K562 (cell line): ENCODE data around the gene ANKH. TPM values are rescaled to one million over a fixed set of nuclear protein-coding genes. Genes with fewer than 3 reads are reported as not detected.

ENCODE experiments used
- ATF3 ChIP-seq, 2 experiments: fragments of 450-650 bp in 1 of 2; sonication (generic) in 1 of 2; formaldehyde crosslinking in 1 of 2; IDR thresholded peaks in 1 of 2; conservative IDR thresholded peaks in 1 of 2; 2 replicates each; pipeline versions ENCODE4 v1.6.1 to v1.8.1; 2016 to 2023; ENCODE audit warnings: mild to moderate bottlenecking in 2 of 2, moderate library complexity in 2 of 2, inconsistent platforms in 1 of 2, missing genetic modification reagents in 1 of 2
- BRD9 ChIP-seq: fragments of 450-650 bp; IDR thresholded peaks from 2 replicates; pipeline ENCODE4 v1.6.1; 2018; ENCODE audit warnings: low read depth; ENCODE audit not compliant: partially characterized antibody
- CAMTA2 ChIP-seq: fragments of 250-450 bp; sonication (Bioruptor Pico); conservative IDR thresholded peaks from 2 replicates; pipeline ENCODE4 v1.5.1; 2022
- CREB1 ChIP-seq, 2 experiments: sonication (generic) in 1 of 2; formaldehyde crosslinking in 1 of 2; IDR thresholded peaks; 2 replicates each; pipeline versions ENCODE4 v1.6.1 to v1.8.0; 2012 to 2022; ENCODE audit warnings: inconsistent platforms in 1 of 2, mild to moderate bottlenecking in 1 of 2, missing genetic modification reagents in 1 of 2, moderate library complexity in 1 of 2
- DACH1 ChIP-seq: fragments of 450-650 bp; IDR thresholded peaks from 2 replicates; pipeline ENCODE4 v1.6.1; 2018; ENCODE audit not compliant: partially characterized antibody
- ETV5 ChIP-seq: sonication (generic); formaldehyde crosslinking; IDR thresholded peaks from 2 replicates; pipeline ENCODE4 v1.4.0; 2020; ENCODE audit warnings: low read depth, mild to moderate bottlenecking, missing genetic modification reagents
- FOXM1 ChIP-seq, 2 experiments: fragments of 450-650 bp in 1 of 2; sonication (generic) in 1 of 2; formaldehyde crosslinking in 1 of 2; IDR thresholded peaks; 2 replicates each; pipeline versions ENCODE4 v1.6.1 to v1.9.0; 2017 to 2022; ENCODE audit warnings: low read depth in 2 of 2, mild to moderate bottlenecking in 2 of 2, missing genetic modification reagents in 1 of 2, moderate library complexity in 1 of 2
- HEY1 ChIP-seq: fragments of 250-450 bp; sonication (Bioruptor Pico); IDR thresholded peaks from 2 replicates; pipeline ENCODE4 v1.5.0; 2020; ENCODE audit warnings: mild to moderate bottlenecking, moderate library complexity, borderline replicate concordance
- KHSRP ChIP-seq: fragments of 450-650 bp; IDR thresholded peaks from 2 replicates; pipeline ENCODE4 v1.6.1; 2017
- RB1 ChIP-seq: fragments of 450-650 bp; IDR thresholded peaks from 2 replicates; pipeline ENCODE4 v1.6.1; 2017; ENCODE audit warnings: low read depth, mild to moderate bottlenecking
- RBM22 ChIP-seq: fragments of 200-400 bp; formaldehyde crosslinking; IDR thresholded peaks from 2 replicates; pipeline ENCODE4 v1.6.1; 2018; ENCODE audit warnings: low read length, low read depth; ENCODE audit not compliant: poor library complexity, severe bottlenecking
- SUPT5H ChIP-seq: fragments of 450-650 bp; IDR thresholded peaks from 2 replicates; pipeline ENCODE4 v1.6.1; 2016
- TEAD1 ChIP-seq, 2 experiments: fragments of 450-650 bp in 1 of 2; sonication (generic) in 1 of 2; formaldehyde crosslinking; IDR thresholded peaks; 2 replicates each; pipeline versions ENCODE4 v1.4.0 to v1.8.0; 2020 to 2022; ENCODE audit warnings: mild to moderate bottlenecking in 2 of 2, missing genetic modification reagents in 1 of 2
- U2AF2 ChIP-seq: fragments of 200-400 bp; formaldehyde crosslinking; optimal IDR thresholded peaks from 2 replicates; pipeline ENCODE3; 2017; ENCODE audit warnings: low read depth, mild to moderate bottlenecking, low read length
- ZC3H4 ChIP-seq: sonication (generic); formaldehyde crosslinking; IDR thresholded peaks from 2 replicates; pipeline ENCODE4 v1.9.0; 2021; ENCODE audit warnings: missing genetic modification reagents, borderline replicate concordance
- ZNF174 ChIP-seq: fragments of 250-450 bp; sonication (Bioruptor Pico); IDR thresholded peaks from 2 replicates; pipeline ENCODE4 v1.4.0; 2020; ENCODE audit warnings: mild to moderate bottlenecking
- ZNF175 ChIP-seq: fragments of 200-800 bp; sonication (Bioruptor generic); IDR thresholded peaks from 2 replicates; pipeline ENCODE4 v1.6.1; 2016; ENCODE audit warnings: low read depth, mild to moderate bottlenecking, missing genetic modification characterization, missing compliant biosample characterization
- ZNF354B ChIP-seq: fragments of 250-450 bp; sonication (Bioruptor Pico); IDR thresholded peaks from 2 replicates; pipeline ENCODE4 v1.4.0; 2020
- ZNF408 ChIP-seq: fragments of 250-450 bp; sonication (Bioruptor Pico); IDR thresholded peaks from 2 replicates; pipeline ENCODE4 v1.4.0; 2020; ENCODE audit warnings: low read depth, mild to moderate bottlenecking, moderate library complexity
- ZNF507 ChIP-seq: conservative IDR thresholded peaks from 2 replicates; pipeline ENCODE4 v1.6.1; 2017; ENCODE audit warnings: missing genetic modification characterization, missing compliant biosample characterization
- ZNF551 ChIP-seq: fragments of 250-450 bp; sonication (Bioruptor Pico); IDR thresholded peaks from 2 replicates; pipeline ENCODE4 v1.5.0; 2021; ENCODE audit warnings: mild to moderate bottlenecking, moderate library complexity
- polyA plus RNA-seq, 8 experiments: library from polyadenylated mRNA; depleted of rRNA in 4 of 8; stranded (reverse) in 5 of 8; unstranded in 3 of 8; fragments of >200 nt; fragmentation: Nextera tagmentation in 2 of 8; fragmentation: Illumina TruSeq in 1 of 8; extraction: Ambion mirVana in 2 of 8; extraction: Trizol in 1 of 8; gene quantifications; 2 replicates each; pipeline versions ENCODE4 v1.2.1 to v1.2.3, GENCODE V29; 2011 to 2014; ENCODE audit warnings: inconsistent platforms in 1 of 8, missing spikeins in 1 of 8
- total RNA-seq, 7 experiments: library from RNA; depleted of rRNA in 6 of 7; stranded (reverse); fragments of >200 nt in 6 of 7; fragmentation: Illumina TruSeq in 2 of 7; extraction: Trizol in 2 of 7; gene quantifications; 2 replicates each; pipeline versions ENCODE4 v1.2.1 to v1.2.3, GENCODE V29; 2011 to 2021; ENCODE audit warnings: low replicate concordance in 1 of 7
- TF ChIP-seq, protein P1 (sequence below): fragments of 250-450 bp; sonication (Bioruptor Pico); IDR thresholded peaks from 2 replicates; pipeline ENCODE4 v1.9.0; 2021; ENCODE audit warnings: mild to moderate bottlenecking, inconsistent platforms
- TF ChIP-seq, protein P2 (sequence below): fragments of 450-650 bp; IDR thresholded peaks from 2 replicates; pipeline ENCODE4 v1.6.1; 2016; ENCODE audit warnings: antibody characterized with exemption

Gene ANKH
- total and polyA plus RNA-seq, 9 of the 15 experiments (the other 6 are each of a cell fraction or from before 2014, with no cell fraction given): 0.79 to 12.2 (median 4.5) TPM

DNA sequence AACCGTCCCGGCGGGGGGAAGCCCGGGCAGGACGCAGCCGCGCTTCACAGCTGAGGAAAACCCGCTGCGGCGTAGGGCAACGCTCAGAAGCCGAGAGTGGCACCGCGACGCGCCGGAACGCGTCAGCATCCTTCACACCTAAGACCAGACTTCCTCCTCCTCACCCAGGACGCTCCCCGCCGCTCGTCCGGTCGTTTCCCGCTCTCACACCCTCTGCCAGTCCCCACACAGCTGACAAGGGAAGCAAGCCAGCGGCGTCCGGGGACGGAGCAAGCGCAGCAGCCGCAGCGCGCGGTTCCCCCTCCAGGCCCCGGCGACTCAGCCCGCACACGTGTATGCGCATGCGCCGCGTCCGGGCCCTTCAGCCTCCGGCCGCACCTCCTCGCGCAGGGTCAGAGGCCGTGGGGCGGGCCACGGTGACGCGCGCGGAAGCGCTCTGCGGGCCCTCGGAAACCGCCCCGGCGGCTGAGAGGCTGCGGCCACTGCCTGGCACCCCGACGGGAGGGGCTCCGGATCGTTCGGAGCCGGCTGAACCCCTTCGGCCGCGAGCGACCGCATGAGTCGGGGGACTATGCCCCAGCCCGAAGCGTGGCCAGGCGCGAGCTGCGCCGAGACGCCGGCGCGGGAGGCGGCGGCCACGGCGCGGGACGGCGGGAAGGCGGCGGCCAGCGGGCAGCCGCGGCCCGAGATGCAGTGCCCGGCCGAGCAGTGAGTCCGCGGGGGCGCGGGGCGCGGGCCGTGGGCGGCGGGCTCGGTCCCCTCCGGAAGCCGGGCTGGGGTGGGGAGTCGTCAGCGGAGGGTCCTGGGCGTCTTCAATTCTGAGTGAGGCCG is 207.1 kb downstream of the ANKH start, which contains the start of gene OTULIN (continued):
- TF ChIP-seq KHSRP: no peak
- TF ChIP-seq ZNF507 (tag): no peak
- TF ChIP-seq CAMTA2: no peak
- TF ChIP-seq ZNF175 (CRISPR knock-in tag): peak; percentile 67; the same call in 1 of the 2 replicates
- no peak for TF ChIP-seq ATF3 (IDR thresholded peaks at IDR 0.05)
- TF ChIP-seq ATF3 (CRISPR knock-in tag; conservative IDR thresholded peaks at IDR 0.05): no peak; the same call in 1 of the 2 replicates
- TF ChIP-seq ZNF174 (CRISPR knock-in tag): 0 out of 2 replicates have a peak, but pooled peaks have one; percentile 34
- TF ChIP-seq, protein P1, sequence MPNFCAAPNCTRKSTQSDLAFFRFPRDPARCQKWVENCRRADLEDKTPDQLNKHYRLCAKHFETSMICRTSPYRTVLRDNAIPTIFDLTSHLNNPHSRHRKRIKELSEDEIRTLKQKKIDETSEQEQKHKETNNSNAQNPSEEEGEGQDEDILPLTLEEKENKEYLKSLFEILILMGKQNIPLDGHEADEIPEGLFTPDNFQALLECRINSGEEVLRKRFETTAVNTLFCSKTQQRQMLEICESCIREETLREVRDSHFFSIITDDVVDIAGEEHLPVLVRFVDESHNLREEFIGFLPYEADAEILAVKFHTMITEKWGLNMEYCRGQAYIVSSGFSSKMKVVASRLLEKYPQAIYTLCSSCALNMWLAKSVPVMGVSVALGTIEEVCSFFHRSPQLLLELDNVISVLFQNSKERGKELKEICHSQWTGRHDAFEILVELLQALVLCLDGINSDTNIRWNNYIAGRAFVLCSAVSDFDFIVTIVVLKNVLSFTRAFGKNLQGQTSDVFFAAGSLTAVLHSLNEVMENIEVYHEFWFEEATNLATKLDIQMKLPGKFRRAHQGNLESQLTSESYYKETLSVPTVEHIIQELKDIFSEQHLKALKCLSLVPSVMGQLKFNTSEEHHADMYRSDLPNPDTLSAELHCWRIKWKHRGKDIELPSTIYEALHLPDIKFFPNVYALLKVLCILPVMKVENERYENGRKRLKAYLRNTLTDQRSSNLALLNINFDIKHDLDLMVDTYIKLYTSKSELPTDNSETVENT (CRISPR knock-in tag): 0 out of 2 replicates have a peak, but pooled peaks have one; percentile 56
- no peak for TF ChIP-seq RBM22
- peak; percentile 95 for TF ChIP-seq SUPT5H
- no peak for TF ChIP-seq BRD9
- no peak for TF ChIP-seq ZNF551 (CRISPR knock-in tag)
- TF ChIP-seq CREB1 (IDR thresholded peaks at IDR 0.05): peak; percentile 87
- peak; percentile 72 for TF ChIP-seq CREB1 (CRISPR knock-in tag; IDR thresholded peaks at IDR 0.05)
- TF ChIP-seq ZNF354B (CRISPR knock-in tag): no peak
- no peak for TF ChIP-seq ZNF408 (CRISPR knock-in tag)
- TF ChIP-seq, protein P2, sequence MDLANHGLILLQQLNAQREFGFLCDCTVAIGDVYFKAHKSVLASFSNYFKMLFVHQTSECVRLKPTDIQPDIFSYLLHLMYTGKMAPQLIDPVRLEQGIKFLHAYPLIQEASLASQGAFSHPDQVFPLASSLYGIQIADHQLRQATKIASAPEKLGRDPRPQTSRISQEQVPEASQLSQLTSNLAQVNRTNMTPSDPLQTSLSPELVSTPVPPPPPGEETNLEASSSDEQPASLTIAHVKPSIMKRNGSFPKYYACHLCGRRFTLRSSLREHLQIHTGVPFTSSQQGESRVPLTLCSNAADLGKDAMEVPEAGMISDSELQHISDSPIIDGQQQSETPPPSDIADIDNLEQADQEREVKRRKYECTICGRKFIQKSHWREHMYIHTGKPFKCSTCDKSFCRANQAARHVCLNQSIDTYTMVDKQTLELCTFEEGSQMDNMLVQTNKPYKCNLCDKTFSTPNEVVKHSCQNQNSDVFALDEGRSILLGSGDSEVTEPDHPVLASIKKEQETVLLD: peak; percentile 93
- no peak for TF ChIP-seq ZC3H4 (CRISPR knock-in tag)
- no peak for TF ChIP-seq U2AF2
- TF ChIP-seq FOXM1 (IDR thresholded peaks at IDR 0.05; ENCODE audit: low read depth): no peak
- 0 out of 2 replicates have a peak, but pooled peaks have one; percentile 72 for TF ChIP-seq FOXM1 (CRISPR knock-in tag; IDR thresholded peaks at IDR 0.05; ENCODE audit: low read depth)
- TF ChIP-seq HEY1: no peak
- peak; percentile 74 for TF ChIP-seq DACH1
- 0 out of 2 replicates have a peak, but pooled peaks have one; percentile 59 for TF ChIP-seq ETV5 (CRISPR knock-in tag)
- peak; percentile 88 for TF ChIP-seq RB1
- peak in 1 of 2 experiments; percentile 52; a peak in 1 of 4 replicates for TF ChIP-seq TEAD1 (CRISPR knock-in tag; IDR thresholded peaks at IDR 0.05)
